ENCODE data around the gene RPTOR.

Gene RPTOR

GRCh38 chr17:80889231-80890195, 344.9 kb downstream of the RPTOR start:
- no peak for TF ChIP-seq CTCF (IDR thresholded peaks at IDR 0.05; ENCODE audit: low read depth, low read length)
- no peak overlapping the region for H3K4me3 ChIP-seq (ENCODE audit: low read depth, low read length)

DNA sequence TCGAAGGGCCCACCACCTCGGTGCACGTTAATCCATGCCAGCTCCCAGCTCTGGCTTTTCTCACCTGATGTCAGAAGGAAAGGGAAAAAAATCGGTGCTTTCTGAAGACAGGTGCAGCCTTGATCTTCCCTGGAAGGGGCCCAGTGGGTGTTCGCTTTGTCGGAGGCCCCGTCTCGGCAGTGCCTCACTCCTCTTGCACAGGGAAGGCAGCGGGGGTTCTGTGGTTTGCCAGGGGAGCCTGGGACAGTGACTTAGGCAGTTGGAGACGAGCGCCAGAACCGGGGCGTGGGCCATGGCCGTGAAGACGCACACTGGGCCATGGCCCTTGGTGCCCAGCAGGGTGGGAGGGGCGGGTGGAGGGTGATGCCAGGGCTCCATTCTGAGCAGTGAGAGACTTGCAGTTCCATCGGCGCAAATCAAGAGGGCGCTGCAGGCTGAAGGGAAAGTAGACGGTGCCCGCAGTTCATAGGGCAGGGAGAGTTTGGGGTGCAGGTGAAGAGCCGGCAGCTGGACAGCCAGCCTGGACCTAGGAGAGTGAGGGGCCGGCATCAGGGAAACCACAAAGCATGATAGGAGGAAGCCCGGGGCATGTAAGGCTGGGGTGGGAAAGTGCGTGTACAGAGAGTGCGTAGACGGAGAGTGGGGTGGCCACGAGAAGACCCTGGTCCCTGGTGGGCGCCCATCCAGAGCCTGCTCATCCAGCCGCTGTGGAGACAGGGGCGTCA, 345.7 kb downstream of the RPTOR start:
- no peak for TF ChIP-seq CTCF (IDR thresholded peaks at IDR 0.05; ENCODE audit: low read depth, low read length)
- peak overlapping the region; percentile 44 for H3K4me3 ChIP-seq (ENCODE audit: low read depth, low read length)

DNA sequence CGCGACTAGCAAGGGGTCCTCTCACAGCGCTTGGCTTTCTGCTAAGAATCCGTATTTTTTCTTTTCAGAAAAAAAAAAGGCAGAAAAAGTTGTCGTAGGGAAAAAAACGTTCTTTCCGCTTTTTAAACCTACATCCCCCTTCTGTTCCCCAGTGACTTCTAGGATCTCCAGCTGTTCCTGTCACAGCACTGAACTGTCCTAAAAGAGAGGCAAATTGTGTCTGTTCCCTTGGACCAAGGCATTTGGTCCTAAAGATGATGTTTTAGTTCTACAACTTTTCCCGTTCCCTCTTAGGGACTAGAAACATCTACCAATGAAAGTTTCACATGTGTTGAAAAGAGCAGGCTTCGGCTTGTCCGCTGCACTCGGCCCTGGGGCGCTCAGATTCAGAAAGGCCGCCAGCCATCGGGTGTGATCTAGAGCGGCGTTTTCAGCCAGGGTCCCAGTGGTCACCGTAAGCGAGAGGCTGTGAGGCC, 346.3 kb downstream of the RPTOR start:
- peak overlapping the region; percentile 44 for H3K4me3 ChIP-seq (ENCODE audit: low read depth, low read length)
- TF ChIP-seq CTCF (IDR thresholded peaks at IDR 0.05; ENCODE audit: low read depth, low read length) = no peak

DNA sequence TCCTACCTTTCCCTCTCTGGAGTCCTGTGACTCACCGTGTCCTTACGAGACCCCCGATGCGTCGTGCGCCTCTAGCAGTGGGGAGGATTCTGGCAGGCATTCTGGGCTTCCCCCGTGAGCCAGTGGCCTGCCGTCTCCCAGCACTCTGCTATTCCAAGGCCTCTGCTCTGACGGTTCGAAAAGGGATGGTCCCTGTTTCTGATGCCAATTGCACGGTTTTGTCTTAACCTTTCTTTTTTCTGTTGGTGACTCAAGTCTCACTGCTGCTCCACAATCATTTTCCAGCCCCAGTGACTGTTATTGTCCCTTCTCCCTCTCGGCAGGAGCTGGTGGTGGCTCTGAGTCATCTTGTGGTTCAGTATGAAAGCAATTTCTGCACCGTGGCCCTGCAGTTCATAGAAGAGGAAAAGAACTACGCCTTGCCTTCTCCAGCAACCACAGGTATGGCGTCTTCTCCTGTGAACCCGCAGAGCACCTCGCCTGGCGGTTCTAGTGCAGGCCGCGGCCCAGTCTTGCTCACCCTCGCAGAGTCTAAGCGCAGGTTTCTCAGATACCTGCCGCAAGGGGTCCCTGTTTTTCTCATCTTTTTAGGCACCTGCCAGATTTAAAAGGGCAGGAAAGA, 346.9 kb downstream of the RPTOR start:
- 0 out of 2 replicates have a peak, but pooled peaks have one; percentile 12 for TF ChIP-seq CTCF (IDR thresholded peaks at IDR 0.05; ENCODE audit: low read depth, low read length)
- peak overlapping the region; percentile 44 for H3K4me3 ChIP-seq (ENCODE audit: low read depth, low read length)

DNA sequence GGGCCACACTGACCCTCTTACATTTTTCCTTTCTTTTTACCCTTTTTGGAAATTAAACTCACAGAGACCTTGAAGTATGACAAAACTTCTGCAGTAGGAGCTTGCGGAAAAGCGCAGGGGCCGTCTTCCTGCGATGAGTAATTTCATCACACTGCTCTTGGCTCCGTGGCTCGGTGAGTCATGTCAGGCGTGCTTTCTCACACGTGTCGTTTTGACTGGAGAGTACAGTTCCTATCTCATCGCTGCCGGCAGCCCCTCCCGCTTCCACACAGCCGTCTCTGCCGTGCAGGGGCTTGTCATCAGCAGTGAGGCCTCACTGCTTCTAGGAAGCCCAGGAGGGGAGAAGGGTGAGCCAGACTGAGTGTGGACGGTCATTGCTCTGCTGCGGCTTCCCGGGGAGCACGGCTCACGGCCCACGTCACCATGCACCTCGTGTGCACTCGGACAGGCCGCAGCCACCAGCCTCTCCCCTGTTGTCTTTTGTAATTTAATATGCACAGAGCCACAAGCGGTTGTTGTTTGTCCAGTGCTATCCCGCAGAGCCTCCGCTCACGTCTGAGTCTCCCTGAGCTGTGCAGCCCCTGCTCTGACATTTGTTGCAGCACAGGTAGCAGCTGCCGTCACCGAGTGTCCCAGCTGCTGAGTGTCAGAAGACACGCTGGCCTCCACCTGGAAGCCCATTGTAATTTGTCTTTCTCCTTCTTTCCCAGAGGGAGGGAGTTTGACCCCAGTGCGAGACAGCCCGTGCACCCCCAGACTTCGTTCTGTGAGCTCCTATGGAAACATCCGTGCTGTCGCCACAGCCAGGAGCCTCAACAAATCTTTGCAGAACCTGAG, 347.6 kb downstream of the RPTOR start:
- H3K4me3 ChIP-seq (ENCODE audit: low read depth, low read length) = peak overlapping the region; percentile 44
- TF ChIP-seq CTCF (IDR thresholded peaks at IDR 0.05; ENCODE audit: low read depth, low read length) = no peak

- no peak for TF ChIP-seq CTCF (IDR thresholded peaks at IDR 0.05; ENCODE audit: low read depth, low read length)
- peak overlapping the region; percentile 41 for H3K4me3 ChIP-seq (ENCODE audit: low read depth, low read length)
Observed at GRCh38 chr17:80892900-80893603, 348.4 kb downstream of the RPTOR start.
